ENCODE results near the gene PAFAH1B2. TPM values are rescaled to one million over a fixed set of nuclear protein-coding genes. Genes with fewer than 3 reads are reported as not detected.
A peak's percentile ranks its signal among the peaks of the same experiment; 100 is the strongest.

The PAFAH1B2 gene
- total RNA-seq, 4 donors from 2014 or later = 58.0 to 67.5 (median 63.3) TPM

DNA sequence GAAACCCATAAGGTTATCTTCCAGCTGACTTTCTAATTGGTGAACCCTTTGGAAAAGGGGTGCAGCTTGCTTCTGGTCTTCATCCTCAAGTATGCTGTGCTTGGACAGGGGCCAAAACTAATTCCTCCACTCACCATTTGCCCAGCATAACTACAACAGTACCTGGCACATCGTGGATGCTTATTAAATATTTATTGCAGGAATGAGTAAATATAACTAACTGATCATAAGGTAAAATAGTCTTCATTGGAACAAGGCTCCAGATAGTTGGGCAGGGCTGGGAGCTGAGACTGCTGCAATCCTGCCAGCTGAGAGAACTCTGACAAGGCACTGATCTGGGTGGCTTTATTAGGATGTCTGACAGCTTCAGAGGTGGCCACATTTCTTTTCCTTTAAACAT, 32.1 kb downstream of the PAFAH1B2 start:
- Histone ChIP-seq H3K4me3 (no peak overlapping the region), H3K9me3 (no peaks in the 10 kb centered on the region), H3K27me3 (no peaks in the 10 kb centered on the region), H3K27ac (no peak overlapping the region), H3K36me3 (peaks cover under 1% of the 10 kb centered on the region), H3K4me1 (peaks cover 27% of the 10 kb centered on the region)
- WGBS = 53% methylated on average over 1 of the region's 1 CpG
- no peak for DNase-seq (ENCODE audit: low spot score in 2 of 2)
- TF ChIP-seq POLR2A (IDR thresholded peaks at IDR 0.05) (no peak), EP300 (IDR thresholded peaks at IDR 0.05) (no peak), POLR2AphosphoS5 (IDR thresholded peaks at IDR 0.05) (no peak)
- TF ChIP-seq, protein P1, sequence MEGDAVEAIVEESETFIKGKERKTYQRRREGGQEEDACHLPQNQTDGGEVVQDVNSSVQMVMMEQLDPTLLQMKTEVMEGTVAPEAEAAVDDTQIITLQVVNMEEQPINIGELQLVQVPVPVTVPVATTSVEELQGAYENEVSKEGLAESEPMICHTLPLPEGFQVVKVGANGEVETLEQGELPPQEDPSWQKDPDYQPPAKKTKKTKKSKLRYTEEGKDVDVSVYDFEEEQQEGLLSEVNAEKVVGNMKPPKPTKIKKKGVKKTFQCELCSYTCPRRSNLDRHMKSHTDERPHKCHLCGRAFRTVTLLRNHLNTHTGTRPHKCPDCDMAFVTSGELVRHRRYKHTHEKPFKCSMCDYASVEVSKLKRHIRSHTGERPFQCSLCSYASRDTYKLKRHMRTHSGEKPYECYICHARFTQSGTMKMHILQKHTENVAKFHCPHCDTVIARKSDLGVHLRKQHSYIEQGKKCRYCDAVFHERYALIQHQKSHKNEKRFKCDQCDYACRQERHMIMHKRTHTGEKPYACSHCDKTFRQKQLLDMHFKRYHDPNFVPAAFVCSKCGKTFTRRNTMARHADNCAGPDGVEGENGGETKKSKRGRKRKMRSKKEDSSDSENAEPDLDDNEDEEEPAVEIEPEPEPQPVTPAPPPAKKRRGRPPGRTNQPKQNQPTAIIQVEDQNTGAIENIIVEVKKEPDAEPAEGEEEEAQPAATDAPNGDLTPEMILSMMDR (IDR thresholded peaks at IDR 0.05) = no peak

GRCh38 chr11:117177534-117178209, 33.6 kb downstream of the PAFAH1B2 start:
- H3K36me3 ChIP-seq = no peaks in the 10 kb centered on the region
- H3K4me1 ChIP-seq = peaks cover 37% of the 10 kb centered on the region
- H3K4me3 ChIP-seq = peak overlapping the region; percentile 79
- peak in 1 of 2 donors; percentile 31 for DNase-seq (ENCODE audit: low spot score in 2 of 2)
- H3K27me3 ChIP-seq = no peaks in the 10 kb centered on the region
- TF ChIP-seq EP300 (IDR thresholded peaks at IDR 0.05) (no peak), POLR2AphosphoS5 (IDR thresholded peaks at IDR 0.05) (no peak), POLR2A (IDR thresholded peaks at IDR 0.05) (no peak)
- TF ChIP-seq, protein P1 (IDR thresholded peaks at IDR 0.05) = no peak
- no peak overlapping the region for H3K27ac ChIP-seq
- H3K9me3 ChIP-seq = no peaks in the 10 kb centered on the region
- WGBS = 81% methylated on average over 10 of the region's 10 CpGs

DNA sequence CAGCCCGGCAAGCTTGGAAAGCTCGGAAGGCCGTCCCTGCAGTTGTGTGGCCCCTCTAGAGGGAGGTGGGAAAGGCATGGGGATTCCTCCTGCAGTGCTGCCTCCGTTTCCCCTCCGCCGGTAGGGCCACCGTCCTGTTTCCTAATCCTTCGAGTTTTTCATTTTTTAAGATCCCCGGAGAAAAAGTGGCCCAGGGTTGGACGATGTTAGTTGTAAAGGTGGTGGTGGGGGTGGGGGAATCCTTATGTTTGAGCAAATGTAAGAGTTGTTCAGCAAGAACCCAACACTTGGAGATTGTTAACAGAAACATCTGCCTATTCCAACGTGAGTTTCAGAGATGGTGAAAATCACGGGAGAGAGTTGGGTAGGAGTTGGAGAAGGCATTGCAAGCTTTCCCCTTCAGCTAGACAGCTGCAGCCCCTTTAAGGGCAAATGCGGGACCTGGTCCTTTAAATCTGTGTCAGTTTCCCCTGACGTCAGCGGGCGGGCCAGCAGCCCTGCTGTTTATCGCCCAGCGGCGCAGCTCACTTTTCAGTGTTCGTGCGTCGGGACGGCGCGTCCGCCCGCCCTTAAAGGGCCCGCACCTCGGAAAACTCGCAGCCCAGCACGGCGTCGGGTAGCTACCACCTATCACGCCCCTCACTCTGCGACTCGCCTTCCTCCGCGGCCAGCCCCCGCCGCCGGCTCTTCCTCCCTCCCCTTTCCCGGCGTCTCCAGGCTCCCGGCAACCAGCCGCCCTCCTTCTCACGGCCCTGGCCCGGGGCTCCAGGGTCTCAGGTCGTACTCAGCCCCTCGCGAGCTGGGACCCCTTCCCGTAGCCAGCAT, 34.3 kb downstream of the PAFAH1B2 start, which contains the start of gene SIDT2:
SIDT2 (plus strand) TSS at position 534 of the 825 bp plus-strand sequence. CDS start 521 bp downstream, outside the sequence.
- 3% methylated on average over 27 of the region's 51 CpGs for WGBS
- Histone ChIP-seq H3K27ac (peak within 1 kb of the TSS; percentile 89), H3K36me3 (no peaks in the 10 kb centered on the region), H3K27me3 (no peaks in the 10 kb centered on the region), H3K4me3 (peak within 1 kb of the TSS; percentile 79), H3K9me3 (no peaks in the 10 kb centered on the region), H3K4me1 (peaks cover 39% of the 10 kb centered on the region)
- TF ChIP-seq, protein P1 (IDR thresholded peaks at IDR 0.05) = no peak
- no peak for TF ChIP-seq EP300 (IDR thresholded peaks at IDR 0.05)
- peak; percentile 50 to 87 (median 80) for TF ChIP-seq POLR2AphosphoS5 (IDR thresholded peaks at IDR 0.05)
- TF ChIP-seq POLR2A (IDR thresholded peaks at IDR 0.05) = peak; percentile 23 to 78
- peak; percentile 95 to 96 for DNase-seq (ENCODE audit: low spot score in 2 of 2)

DNA sequence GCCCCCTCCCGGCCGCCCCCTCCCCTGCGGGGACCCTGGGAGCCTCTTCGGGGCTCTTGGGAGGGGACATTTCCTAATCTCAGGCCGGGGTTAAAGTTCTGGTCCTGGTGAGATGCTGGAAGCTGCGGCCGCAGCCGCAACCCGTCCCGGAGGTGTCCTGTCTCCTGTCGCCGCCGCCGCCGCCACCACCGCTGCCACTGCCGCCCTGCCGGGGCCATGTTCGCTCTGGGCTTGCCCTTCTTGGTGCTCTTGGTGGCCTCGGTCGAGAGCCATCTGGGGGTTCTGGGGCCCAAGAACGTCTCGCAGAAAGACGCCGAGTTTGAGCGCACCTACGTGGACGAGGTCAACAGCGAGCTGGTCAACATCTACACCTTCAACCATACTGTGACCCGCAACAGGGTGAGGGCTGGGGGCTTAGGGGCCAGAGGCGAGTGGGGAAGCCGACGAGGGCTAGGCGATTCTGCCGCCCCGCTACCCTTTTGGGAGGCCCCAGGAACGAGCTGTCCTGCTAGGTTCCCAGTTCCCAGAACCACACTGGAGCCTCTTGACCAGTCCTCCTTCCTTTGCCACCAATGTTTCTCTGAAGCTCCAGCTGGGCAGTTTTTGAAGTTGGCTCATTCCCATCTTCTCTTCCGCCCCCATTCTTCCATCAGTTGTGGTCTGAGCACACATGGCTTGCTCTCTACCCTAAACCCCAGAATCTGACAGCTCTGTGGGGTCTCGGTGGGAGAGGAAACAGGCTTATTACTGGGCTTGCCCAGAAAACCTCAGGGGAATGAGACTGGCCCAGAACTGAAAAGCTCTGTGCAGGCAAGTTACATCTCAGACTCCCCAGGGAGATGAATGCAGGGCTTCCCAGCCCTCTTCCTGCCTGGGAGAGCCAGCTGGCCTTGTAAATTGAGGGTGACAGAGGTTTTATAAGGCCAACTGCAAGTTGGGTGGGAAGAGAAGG, 35.2 kb downstream of the PAFAH1B2 start:
- DNase-seq (ENCODE audit: low spot score in 2 of 2) = peak; percentile 76 to 88

More for the DNA sequence above, 35.2 kb downstream of the PAFAH1B2 start:
- Histone ChIP-seq H3K9me3 (no peaks in the 10 kb centered on the region), H3K27ac (peak overlapping the region; percentile 89), H3K36me3 (peaks cover 5% of the 10 kb centered on the region), H3K4me1 (peaks cover 44% of the 10 kb centered on the region), H3K4me3 (peak overlapping the region; percentile 79), H3K27me3 (no peaks in the 10 kb centered on the region)
- TF ChIP-seq, protein P1 (IDR thresholded peaks at IDR 0.05) = no peak
- TF ChIP-seq EP300 (IDR thresholded peaks at IDR 0.05) = no peak
- TF ChIP-seq POLR2A (IDR thresholded peaks at IDR 0.05) = no peak
- no peak for TF ChIP-seq POLR2AphosphoS5 (IDR thresholded peaks at IDR 0.05)
- 6% methylated on average over 10 of the region's 39 CpGs for WGBS

All from suprapubic skin (tissue), 4 donors.